Lower leg skin (tissue), 3 donors: ENCODE measurements around the gene UPF3A.

Experiments used
- POLR2A ChIP-seq, 2 donors: fragments of 450-650 bp; IDR thresholded peaks; one replicate each; pipeline ENCODE4 v1.6.1; 2016 to 2017; ENCODE audit warnings: antibody characterized with exemption in 2 of 2, mild to moderate bottlenecking in 1 of 2, moderate library complexity in 1 of 2
- TF ChIP-seq, protein P1 (sequence below), 3 donors: fragments of 450-650 bp; IDR thresholded peaks; one replicate each; pipeline ENCODE4 v1.5.1; 2016; ENCODE audit warnings: antibody characterized with exemption in 3 of 3, mild to moderate bottlenecking in 3 of 3, moderate library complexity in 2 of 3

GRCh38 chr13:114318624-114319023 lies 37.2 kb downstream of the UPF3A start:
- TF ChIP-seq, protein P1, sequence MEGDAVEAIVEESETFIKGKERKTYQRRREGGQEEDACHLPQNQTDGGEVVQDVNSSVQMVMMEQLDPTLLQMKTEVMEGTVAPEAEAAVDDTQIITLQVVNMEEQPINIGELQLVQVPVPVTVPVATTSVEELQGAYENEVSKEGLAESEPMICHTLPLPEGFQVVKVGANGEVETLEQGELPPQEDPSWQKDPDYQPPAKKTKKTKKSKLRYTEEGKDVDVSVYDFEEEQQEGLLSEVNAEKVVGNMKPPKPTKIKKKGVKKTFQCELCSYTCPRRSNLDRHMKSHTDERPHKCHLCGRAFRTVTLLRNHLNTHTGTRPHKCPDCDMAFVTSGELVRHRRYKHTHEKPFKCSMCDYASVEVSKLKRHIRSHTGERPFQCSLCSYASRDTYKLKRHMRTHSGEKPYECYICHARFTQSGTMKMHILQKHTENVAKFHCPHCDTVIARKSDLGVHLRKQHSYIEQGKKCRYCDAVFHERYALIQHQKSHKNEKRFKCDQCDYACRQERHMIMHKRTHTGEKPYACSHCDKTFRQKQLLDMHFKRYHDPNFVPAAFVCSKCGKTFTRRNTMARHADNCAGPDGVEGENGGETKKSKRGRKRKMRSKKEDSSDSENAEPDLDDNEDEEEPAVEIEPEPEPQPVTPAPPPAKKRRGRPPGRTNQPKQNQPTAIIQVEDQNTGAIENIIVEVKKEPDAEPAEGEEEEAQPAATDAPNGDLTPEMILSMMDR (IDR thresholded peaks at IDR 0.05): no peak
- TF ChIP-seq POLR2A (IDR thresholded peaks at IDR 0.05): no peak
